GM10248 (cell line): ENCODE data around the gene PLB1.

Experiments
- CTCF ChIA-PET: fragments of 300-600 bp; sonication (Branson Sonifier 250); formaldehyde crosslinking; extraction: SDS; loops from one replicate; lab custom pipeline; 2021; ENCODE audit warnings: antibody characterized with exemption; lab: Yijun Ruan, JAX
- POLR2A ChIA-PET: fragments of 350-650 bp; sonication (Branson Sonifier 250); formaldehyde crosslinking; extraction: SDS; loops from one replicate; lab custom pipeline; 2020; ENCODE audit warnings: antibody characterized with exemption; lab: Yijun Ruan, JAX
- DNase-seq: peaks from one replicate; pipeline ENCODE4 v3.0.0; 2012; ENCODE audit errors: extremely low spot score
- CTCF ChIP-seq: IDR thresholded peaks from 2 replicates; pipeline ENCODE4 v1.5.1; 2012; ENCODE audit warnings: mild to moderate bottlenecking, low read depth; ENCODE audit errors: extremely low read depth, missing control alignments, control extremely low read depth

The PLB1 gene

GRCh38 chr2:28681606-28682005 lies 185.7 kb downstream of the PLB1 start:
- TF ChIP-seq CTCF, result no peak
- no peak for DNase-seq
- POLR2A ChIA-PET, result interaction anchor here (0.7 kb wide), 1 partner anchor 75 kb away, joined by 3 read pairs; no protein-coding TSS in a partner anchor
- CTCF ChIA-PET, result interaction anchor here (2.2 kb wide), 1 partner anchor 13 kb away, joined by 7 read pairs; no protein-coding TSS in a partner anchor

- CTCF ChIA-PET, result interaction anchor here (0.6 kb wide), 1 partner anchor 1202 kb away, joined by 3 read pairs; no protein-coding TSS in a partner anchor
- POLR2A ChIA-PET, result no interaction called here
- TF ChIP-seq CTCF, result no peak
- no peak for DNase-seq
Measured at GRCh38 chr2:28683100-28683706, 187.3 kb downstream of the PLB1 start.

- CTCF ChIA-PET, result no interaction called here
- POLR2A ChIA-PET, result no interaction called here
- no peak for DNase-seq
- TF ChIP-seq CTCF, result no peak
Measured at GRCh38 chr2:28684142-28684858, 188.4 kb downstream of the PLB1 start.

- DNase-seq, result no peak
- POLR2A ChIA-PET, result no interaction called here
- CTCF ChIA-PET, result interaction anchor here (1.3 to 2.4 kb wide), 3 partner anchors 9 to 93 kb away, joined by 3 to 6 read pairs (median 5); no protein-coding TSS in a partner anchor
- no peak for TF ChIP-seq CTCF
Measured at GRCh38 chr2:28687171-28687570, 191.3 kb downstream of the PLB1 start.

- DNase-seq, result no peak
- POLR2A ChIA-PET, result no interaction called here
- no peak for TF ChIP-seq CTCF
- CTCF ChIA-PET, result interaction anchor here (1.3 to 2.4 kb wide), 3 partner anchors 9 to 93 kb away, joined by 3 to 6 read pairs (median 5); no protein-coding TSS in a partner anchor
Measured at GRCh38 chr2:28687640-28688385, 192.0 kb downstream of the PLB1 start.

- no peak for TF ChIP-seq CTCF
- CTCF ChIA-PET, result interaction anchor here (2.4 kb wide), 1 partner anchor 94 kb away, joined by 6 read pairs; no protein-coding TSS in a partner anchor
- no peak for DNase-seq
- POLR2A ChIA-PET, result no interaction called here
Measured at GRCh38 chr2:28688818-28689217, 193.0 kb downstream of the PLB1 start.
